GM23338 (cell line): ENCODE measurements around the gene PALLD. TPM values are rescaled to one million over a fixed set of nuclear protein-coding genes. Genes with fewer than 3 reads are reported as not detected.

Source experiments
- ATAC-seq: fragments of 200-7000 bp; cut with Tn5 transposase; 3 replicates; pipeline ENCODE4 v1.9.1; 2020
- DNase-seq: peaks from one replicate; pipeline ENCODE4 v3.0.0-alpha.2; 2015; ENCODE audit warnings: low spot score
- H2AFZ ChIP-seq: fragments of 200-600 bp; sonication (generic); 2 replicates; pipeline ENCODE4 v1.8.0; 2016; ENCODE audit warnings: antibody characterized with exemption, mild to moderate bottlenecking, moderate library complexity
- H3F3A ChIP-seq: fragments of 200-600 bp; sonication (generic); replicated peaks from 2 replicates; pipeline ENCODE4 v1.8.0; 2017; ENCODE audit warnings: antibody characterized with exemption, mixed run types, low read depth
- H3K27ac ChIP-seq: fragments of 200-600 bp; sonication (generic); 2 replicates; pipeline ENCODE4 v1.6.1; 2016; ENCODE audit warnings: low read depth
- H3K27me3 ChIP-seq: fragments of 200-600 bp; sonication (generic); 2 replicates; pipeline ENCODE4 v1.8.0; 2016; ENCODE audit warnings: mild to moderate bottlenecking, mixed run types, moderate library complexity; ENCODE audit not compliant: insufficient read depth
- H3K36me3 ChIP-seq: fragments of 200-600 bp; sonication (generic); 2 replicates; pipeline ENCODE4 v1.8.0; 2016; ENCODE audit warnings: mild to moderate bottlenecking; ENCODE audit not compliant: insufficient read depth
- H3K4me1 ChIP-seq: fragments of 200-600 bp; sonication (generic); 2 replicates; pipeline ENCODE4 v1.8.0; 2016; ENCODE audit warnings: mild to moderate bottlenecking, moderate library complexity; ENCODE audit not compliant: insufficient read depth
- H3K4me2 ChIP-seq: fragments of 200-600 bp; sonication (generic); 2 replicates; pipeline ENCODE4 v1.7.1; 2017; ENCODE audit warnings: mixed run types
- H3K4me3 ChIP-seq: fragments of 200-600 bp; sonication (generic); 2 replicates; pipeline ENCODE4 v1.6.1; 2016; ENCODE audit warnings: mixed run types
- H3K79me2 ChIP-seq: fragments of 200-600 bp; sonication (generic); replicated peaks from 2 replicates; pipeline ENCODE4 v1.8.0; 2017; ENCODE audit warnings: mild to moderate bottlenecking; ENCODE audit not compliant: insufficient read depth
- H3K9me2 ChIP-seq: fragments of 200-600 bp; sonication (generic); 2 replicates; pipeline ENCODE4 v1.8.0; 2017; ENCODE audit not compliant: insufficient read depth
- H4K20me1 ChIP-seq: fragments of 200-600 bp; sonication (generic); replicated peaks from 2 replicates; pipeline ENCODE4 v1.8.0; 2017; ENCODE audit warnings: mild to moderate bottlenecking; ENCODE audit not compliant: insufficient read depth
- H3K27ac Mint-ChIP-seq: 2 replicates; pipeline ENCODE4 v1.8.0; 2020; ENCODE audit warnings: inconsistent platforms, mild to moderate bottlenecking, moderate library complexity, mixed read lengths
- H3K27me3 Mint-ChIP-seq: 3 replicates; pipeline ENCODE4 v1.8.0; 2022; ENCODE audit warnings: low read depth, mild to moderate bottlenecking, moderate library complexity, mixed read lengths, inconsistent platforms; ENCODE audit not compliant: insufficient read depth, poor library complexity
- H3K36me3 Mint-ChIP-seq: 3 replicates; pipeline ENCODE4 v1.8.0; 2021; ENCODE audit warnings: low read depth, mild to moderate bottlenecking, inconsistent platforms, moderate library complexity, mixed read lengths
- H3K4me1 Mint-ChIP-seq: 3 replicates; pipeline ENCODE4 v1.8.0; 2020; ENCODE audit warnings: mild to moderate bottlenecking, inconsistent platforms, mixed read lengths
- H3K4me3 Mint-ChIP-seq: 3 replicates; pipeline ENCODE4 v1.8.0; 2021; ENCODE audit warnings: moderate library complexity, mild to moderate bottlenecking, inconsistent platforms, mixed read lengths
- H3K9me3 Mint-ChIP-seq: 3 replicates; pipeline ENCODE4 v1.8.0; 2020; ENCODE audit warnings: moderate library complexity, mild to moderate bottlenecking, inconsistent platforms, mixed read lengths
- CTCF ChIP-seq, 2 experiments: fragments of 200-600 bp in 1 of 2; sonication (generic) in 1 of 2; conservative IDR thresholded peaks; 2 replicates each; pipeline versions ENCODE4 v1.5.1 to v1.6.1; 2016 to 2017; ENCODE audit warnings: antibody characterized with exemption in 2 of 2, low read depth in 2 of 2, mild to moderate bottlenecking in 2 of 2, moderate library complexity in 1 of 2
- ETS1 ChIP-seq: IDR thresholded peaks from 2 replicates; pipeline ENCODE4 v1.6.1; 2016; ENCODE audit warnings: antibody characterized with exemption
- EZH2 ChIP-seq: fragments of 200-600 bp; sonication (generic); IDR thresholded peaks from one replicate; pipeline ENCODE4 v1.8.0; 2017; ENCODE audit warnings: antibody characterized with exemption, mild to moderate bottlenecking, low read depth; ENCODE audit not compliant: unreplicated experiment
- EZH2phosphoT487 ChIP-seq: fragments of 200-600 bp; sonication (generic); IDR thresholded peaks from one replicate; pipeline ENCODE4 v1.8.1; 2018; ENCODE audit warnings: antibody characterized with exemption; ENCODE audit not compliant: unreplicated experiment
- JUNB ChIP-seq: IDR thresholded peaks from one replicate; pipeline ENCODE4 v1.6.1; 2016; ENCODE audit warnings: antibody characterized with exemption; ENCODE audit not compliant: unreplicated experiment
- NANOG ChIP-seq: IDR thresholded peaks from 2 replicates; pipeline ENCODE4 v1.6.1; 2016; ENCODE audit warnings: antibody characterized with exemption, borderline replicate concordance
- POLR2AphosphoS5 ChIP-seq: IDR thresholded peaks from 2 replicates; pipeline ENCODE4 v1.6.1; 2016; ENCODE audit warnings: antibody characterized with exemption, low read depth
- STAT1 ChIP-seq: IDR thresholded peaks from one replicate; pipeline ENCODE4 v1.6.1; 2016; ENCODE audit warnings: antibody characterized with exemption; ENCODE audit not compliant: unreplicated experiment
- ZNF114 ChIP-seq: fragments of 250-450 bp; sonication (Bioruptor Pico); IDR thresholded peaks from 2 replicates; pipeline ENCODE4 v1.5.0; 2020; ENCODE audit warnings: mild to moderate bottlenecking, moderate library complexity
- ZNF331 ChIP-seq: fragments of 250-450 bp; sonication (Bioruptor Pico); IDR thresholded peaks from 2 replicates; pipeline ENCODE4 v1.5.0; 2020; ENCODE audit warnings: low read depth, mild to moderate bottlenecking, moderate library complexity
- ZNF462 ChIP-seq: fragments of 250-450 bp; sonication (Bioruptor Pico); IDR thresholded peaks from 2 replicates; pipeline ENCODE4 v1.5.0; 2020; ENCODE audit warnings: mild to moderate bottlenecking, moderate library complexity
- polyA plus RNA-seq: library from polyadenylated mRNA; unstranded; fragments of >200 nt; fragmentation: Nextera tagmentation; extraction: Ambion mirVana; gene quantifications from 2 replicates; pipeline ENCODE4 v1.2.1, GENCODE V29; 2016
- total RNA-seq: library from RNA; depleted of rRNA; stranded (reverse); fragments of >200 nt; shearing (Covaris generic); gene quantifications from 2 replicates; pipeline ENCODE4 v1.2.3, GENCODE V29; 2014

The PALLD gene
- total and polyA plus RNA-seq, 2 experiments from 2014 or later, result 13.1 to 30.2 TPM

GRCh38 chr4:168732714-168733113, 235.9 kb downstream of the PALLD start:
- Mint-ChIP-seq H3K27me3 (no peaks in the 10 kb centered on the region), H3K27ac (no peak overlapping the region), H3K9me3 (peaks cover 11% of the 10 kb centered on the region; the same call in 2 of the 3 replicates), H3K4me1 (peaks cover 32% of the 10 kb centered on the region), H3K36me3 (peaks cover 3% of the 10 kb centered on the region; the same call in 1 of the 3 replicates), H3K4me3 (no peak overlapping the region)
- Histone ChIP-seq H3K27me3 (no peaks in the 10 kb centered on the region), H3K4me2 (no peak overlapping the region), H3K36me3 (no peaks in the 10 kb centered on the region), H3K4me3 (no peak overlapping the region), H3K9me2 (no peaks in the 10 kb centered on the region), H3K4me1 (peaks cover 28% of the 10 kb centered on the region), H4K20me1 (no peaks in the 10 kb centered on the region), H2AFZ (no peak overlapping the region), H3F3A (no peaks in the 10 kb centered on the region), H3K79me2 (no peaks in the 10 kb centered on the region), H3K27ac (no peak overlapping the region)
- ATAC-seq, result no peak
- TF ChIP-seq ZNF114 (CRISPR knock-in tag), result no peak
- TF ChIP-seq JUNB, result no peak
- TF ChIP-seq ETS1, result no peak
- no peak for TF ChIP-seq EZH2
- TF ChIP-seq NANOG, result no peak
- no peak for TF ChIP-seq ZNF462 (CRISPR knock-in tag)
- TF ChIP-seq ZNF331 (CRISPR knock-in tag), result no peak
- no peak for TF ChIP-seq STAT1
- TF ChIP-seq EZH2phosphoT487, result no peak
- TF ChIP-seq POLR2AphosphoS5, result no peak
- no peak for TF ChIP-seq CTCF (conservative IDR thresholded peaks at IDR 0.05; ENCODE audit: low read depth in 2 of 2)
- no peak for DNase-seq
